Glutamatergic neuron (in vitro differentiated cells): ENCODE results near the gene FAM174B. TPM values are rescaled to one million over a fixed set of nuclear protein-coding genes. Genes with fewer than 3 reads are reported as not detected.

ENCODE experiments used
- DNase-seq: peaks from one replicate; pipeline ENCODE4 v3.0.0; 2022
- H3K27ac Mint-ChIP-seq: one replicate; pipeline ENCODE4 v1.8.0; 2020; ENCODE audit warnings: mild to moderate bottlenecking, mixed read lengths, inconsistent platforms; ENCODE audit not compliant: unreplicated experiment
- H3K27me3 Mint-ChIP-seq: one replicate; pipeline ENCODE4 v1.8.0; 2020; ENCODE audit warnings: mild to moderate bottlenecking, moderate library complexity, mixed read lengths, inconsistent platforms; ENCODE audit not compliant: unreplicated experiment
- H3K36me3 Mint-ChIP-seq: one replicate; pipeline ENCODE4 v1.8.0; 2020; ENCODE audit warnings: mild to moderate bottlenecking, mixed read lengths, inconsistent platforms; ENCODE audit not compliant: unreplicated experiment
- H3K4me1 Mint-ChIP-seq: one replicate; pipeline ENCODE4 v1.8.0; 2020; ENCODE audit warnings: mild to moderate bottlenecking, low read depth, mixed read lengths, inconsistent platforms; ENCODE audit not compliant: unreplicated experiment
- H3K4me3 Mint-ChIP-seq: one replicate; pipeline ENCODE4 v1.8.0; 2020; ENCODE audit warnings: mild to moderate bottlenecking, mixed read lengths, inconsistent platforms; ENCODE audit not compliant: unreplicated experiment
- H3K9me3 Mint-ChIP-seq: one replicate; pipeline ENCODE4 v1.8.0; 2020; ENCODE audit warnings: mild to moderate bottlenecking, moderate library complexity, mixed read lengths, inconsistent platforms; ENCODE audit not compliant: unreplicated experiment
- CTCF ChIP-seq: fragments of 200-600 bp; sonication (generic); IDR thresholded peaks from one replicate; pipeline ENCODE4 v1.5.0; 2021; ENCODE audit not compliant: partially characterized antibody, unreplicated experiment
- total RNA-seq: library from RNA; stranded (reverse); fragmentation: NEBNext Ultra II Directional; extraction: Animal tissue kit (Norgen Biotek cat#: 25700); gene quantifications from one replicate; pipeline ENCODE4 v1.2.1, GENCODE V29; 2021; ENCODE audit not compliant: unreplicated experiment

Gene FAM174B
- total RNA-seq, 1 donor from 2014 or later: 8.6 TPM

- TF ChIP-seq CTCF: no peak
- H3K4me1 Mint-ChIP-seq: peaks cover 31% of the 10 kb centered on the region
- peaks cover 7% of the 10 kb centered on the region for H3K9me3 Mint-ChIP-seq
- no peak overlapping the region for H3K4me3 Mint-ChIP-seq
- H3K27ac Mint-ChIP-seq: peak overlapping the region; percentile 86
- DNase-seq: no peak
- peaks cover 10% of the 10 kb centered on the region for H3K36me3 Mint-ChIP-seq
- H3K27me3 Mint-ChIP-seq: peaks cover 6% of the 10 kb centered on the region
Observed at GRCh38 chr15:92634060-92634459, 21.5 kb downstream of the FAM174B start.

GRCh38 chr15:92633418-92633817 lies 22.2 kb downstream of the FAM174B start:
- Mint-ChIP-seq H3K27me3 (peaks cover 6% of the 10 kb centered on the region), H3K27ac (no peak overlapping the region), H3K9me3 (peaks cover 4% of the 10 kb centered on the region), H3K4me1 (peaks cover 28% of the 10 kb centered on the region), H3K36me3 (peaks cover 10% of the 10 kb centered on the region), H3K4me3 (no peak overlapping the region)
- no peak for DNase-seq
- no peak for TF ChIP-seq CTCF

- peaks cover 6% of the 10 kb centered on the region for H3K27me3 Mint-ChIP-seq
- H3K36me3 Mint-ChIP-seq: peaks cover 10% of the 10 kb centered on the region
- H3K27ac Mint-ChIP-seq: no peak overlapping the region
- H3K9me3 Mint-ChIP-seq: peaks cover 4% of the 10 kb centered on the region
- no peak for TF ChIP-seq CTCF
- DNase-seq: no peak
- peaks cover 28% of the 10 kb centered on the region for H3K4me1 Mint-ChIP-seq
- no peak overlapping the region for H3K4me3 Mint-ChIP-seq
Observed at GRCh38 chr15:92633001-92633400, 22.6 kb downstream of the FAM174B start.

- DNase-seq: no peak
- Mint-ChIP-seq H3K4me1 (peaks cover 19% of the 10 kb centered on the region), H3K27ac (no peak overlapping the region), H3K4me3 (no peak overlapping the region), H3K9me3 (peaks cover 4% of the 10 kb centered on the region), H3K36me3 (peaks cover 10% of the 10 kb centered on the region), H3K27me3 (peaks cover 4% of the 10 kb centered on the region)
- TF ChIP-seq CTCF: no peak
Observed at GRCh38 chr15:92631721-92632120, 23.9 kb downstream of the FAM174B start.

GRCh38 chr15:92629975-92630626 lies 25.5 kb downstream of the FAM174B start:
- H3K4me3 Mint-ChIP-seq: no peak overlapping the region
- H3K36me3 Mint-ChIP-seq: peaks cover 10% of the 10 kb centered on the region
- no peak for DNase-seq
- H3K4me1 Mint-ChIP-seq: peaks cover 13% of the 10 kb centered on the region
- H3K27ac Mint-ChIP-seq: peak overlapping the region; percentile 31
- H3K9me3 Mint-ChIP-seq: peaks cover 7% of the 10 kb centered on the region
- TF ChIP-seq CTCF: no peak
- H3K27me3 Mint-ChIP-seq: peaks cover 2% of the 10 kb centered on the region
